ENCODE results near the gene C22orf23.
"Not testable (repeated sequence)": the region's sequence is repeated elsewhere in the genome, so short reads cannot be mapped to it uniquely, and the experiment has no call there.

The C22orf23 gene

GRCh38 chr22:37982151-37982785 is 28.9 kb upstream of the C22orf23 start:
- no peak for DNase-seq

- no peak for DNase-seq
Measured at GRCh38 chr22:37981282-37982011, 28.0 kb upstream of the C22orf23 start.

- DNase-seq: no peak
Measured at GRCh38 chr22:37979782-37980181, 26.4 kb upstream of the C22orf23 start.

GRCh38 chr22:37976547-37976946 is 23.1 kb upstream of the C22orf23 start:
- DNase-seq: no peak

GRCh38 chr22:37976022-37976421 is 22.6 kb upstream of the C22orf23 start:
- not testable (repeated sequence) for DNase-seq

GRCh38 chr22:37975153-37975552 is 21.8 kb upstream of the C22orf23 start:
- no peak for DNase-seq

GRCh38 chr22:37973271-37974170 is 20.1 kb upstream of the C22orf23 start:
- no peak for DNase-seq

GRCh38 chr22:37972527-37972926 is 19.1 kb upstream of the C22orf23 start:
- peak; percentile 53 to 62 for DNase-seq

- DNase-seq: peak; percentile 49 to 59
Measured at GRCh38 chr22:37971475-37972434, 18.4 kb upstream of the C22orf23 start.

- DNase-seq: no peak
Measured at GRCh38 chr22:37970864-37971263, 17.5 kb upstream of the C22orf23 start.

- DNase-seq: no peak
Measured at GRCh38 chr22:37968452-37969251, 15.3 kb upstream of the C22orf23 start.

- DNase-seq: no peak
Measured at GRCh38 chr22:37967637-37968451, 14.4 kb upstream of the C22orf23 start.

- no peak for DNase-seq
Measured at GRCh38 chr22:37967147-37967546, 13.7 kb upstream of the C22orf23 start.

- DNase-seq: no peak
Measured at GRCh38 chr22:37965940-37966664, 12.7 kb upstream of the C22orf23 start.

GRCh38 chr22:37961062-37961461 is 7.7 kb upstream of the C22orf23 start:
- DNase-seq: no peak

- DNase-seq: no peak
Measured at GRCh38 chr22:37959231-37959825, 5.9 kb upstream of the C22orf23 start.

GRCh38 chr22:37957232-37957631 is 3.8 kb upstream of the C22orf23 start:
- no peak for DNase-seq

- DNase-seq: not testable (repeated sequence)
Measured at GRCh38 chr22:37955825-37956397, 2.5 kb upstream of the C22orf23 start.

GRCh38 chr22:37954686-37955085 is 1.3 kb upstream of the C22orf23 start:
- DNase-seq: no peak

Measured in NCI-H524 (cell line).